HepG2 (cell line): ENCODE results near the gene CA11. TPM values are rescaled to one million over a fixed set of nuclear protein-coding genes. Genes with fewer than 3 reads are reported as not detected.
A peak's percentile ranks its signal among the peaks of the same experiment; 100 is the strongest.

ENCODE experiments used
- ELF4 ChIP-seq: sonication (generic); formaldehyde crosslinking; IDR thresholded peaks from 2 replicates; pipeline ENCODE4 v1.5.0; 2020; ENCODE audit warnings: missing genetic modification reagents, mild to moderate bottlenecking, moderate library complexity, borderline replicate concordance
- ERF ChIP-seq: IDR thresholded peaks from 2 replicates; pipeline ENCODE4 v1.6.1; 2018; ENCODE audit warnings: missing biosample characterization, missing genetic modification reagents
- FOSL1 ChIP-seq: sonication (generic); formaldehyde crosslinking; IDR thresholded peaks from 2 replicates; pipeline ENCODE4 v1.9.0; 2021; ENCODE audit warnings: missing genetic modification reagents, borderline replicate concordance
- FOSL2 ChIP-seq: sonication (generic); formaldehyde crosslinking; IDR thresholded peaks from 2 replicates; pipeline ENCODE4 v1.4.0; 2020; ENCODE audit warnings: missing genetic modification reagents
- HNRNPK ChIP-seq: fragments of 200-400 bp; formaldehyde crosslinking; IDR thresholded peaks from 2 replicates; pipeline ENCODE4 v1.6.1; 2018; ENCODE audit warnings: low read length, low read depth, moderate library complexity, mild to moderate bottlenecking; ENCODE audit not compliant: poor library complexity, severe bottlenecking
- HOXA5 ChIP-seq: sonication (generic); formaldehyde crosslinking; IDR thresholded peaks from 2 replicates; pipeline ENCODE4 v1.4.0; 2020; ENCODE audit warnings: missing genetic modification reagents
- KAT8 ChIP-seq: IDR thresholded peaks from 2 replicates; pipeline ENCODE4 v1.6.1; 2016; ENCODE audit warnings: missing genetic modification reagents, missing compliant biosample characterization
- MAFF ChIP-seq: IDR thresholded peaks from 2 replicates; pipeline ENCODE4 v1.6.1; 2011; ENCODE audit warnings: low read depth, low read length, improper control_type of control experiment
- MAZ ChIP-seq, 2 experiments: sonication (generic) in 1 of 2; formaldehyde crosslinking in 1 of 2; IDR thresholded peaks; 2 replicates each; pipeline versions ENCODE4 v1.5.0 to v1.6.1; 2012 to 2020; ENCODE audit warnings: low read depth in 2 of 2, mild to moderate bottlenecking in 2 of 2, borderline replicate concordance in 1 of 2, improper control_type of control experiment in 1 of 2, low read length in 1 of 2, missing genetic modification reagents in 1 of 2, moderate library complexity in 1 of 2
- PAXIP1 ChIP-seq: sonication (generic); formaldehyde crosslinking; conservative IDR thresholded peaks from 2 replicates; pipeline ENCODE4 v1.4.0; 2020; ENCODE audit warnings: mild to moderate bottlenecking, missing genetic modification reagents, moderate library complexity
- RBM39 ChIP-seq: fragments of 200-400 bp; formaldehyde crosslinking; IDR thresholded peaks from one replicate; pipeline ENCODE4 v1.6.1; 2018; ENCODE audit warnings: antibody characterized with exemption, mild to moderate bottlenecking, low read depth, low read length; ENCODE audit not compliant: poor library complexity, severe bottlenecking
- SIX1 ChIP-seq: sonication (generic); formaldehyde crosslinking; IDR thresholded peaks from 2 replicates; pipeline ENCODE4 v1.4.0; 2020; ENCODE audit warnings: missing genetic modification reagents, borderline replicate concordance
- SNAPC5 ChIP-seq: sonication (generic); formaldehyde crosslinking; IDR thresholded peaks from 2 replicates; pipeline ENCODE4 v1.8.1; 2023; ENCODE audit warnings: mild to moderate bottlenecking, missing genetic modification reagents, borderline replicate concordance
- ZFY ChIP-seq: sonication (generic); formaldehyde crosslinking; IDR thresholded peaks from 2 replicates; pipeline ENCODE4 v1.4.0; 2020; ENCODE audit warnings: missing genetic modification reagents
- ZNF232 ChIP-seq: sonication (generic); formaldehyde crosslinking; IDR thresholded peaks from 2 replicates; pipeline ENCODE4 v1.4.0; 2020; ENCODE audit warnings: missing genetic modification reagents, borderline replicate concordance
- ZNF501 ChIP-seq: sonication (generic); formaldehyde crosslinking; IDR thresholded peaks from 2 replicates; pipeline ENCODE4 v1.5.1; 2020; ENCODE audit warnings: mild to moderate bottlenecking, moderate library complexity, missing genetic modification reagents
- ZNF737 ChIP-seq: sonication (generic); formaldehyde crosslinking; IDR thresholded peaks from 2 replicates; pipeline ENCODE4 v1.5.0; 2020; ENCODE audit warnings: missing genetic modification reagents, mild to moderate bottlenecking, borderline replicate concordance
- ZNF780A ChIP-seq: sonication (generic); formaldehyde crosslinking; IDR thresholded peaks from 2 replicates; pipeline ENCODE4 v1.8.0; 2022; ENCODE audit warnings: mild to moderate bottlenecking, missing genetic modification reagents, moderate library complexity
- polyA plus RNA-seq, 8 experiments: library from polyadenylated mRNA; depleted of rRNA in 3 of 8; stranded (reverse) in 7 of 8; unstranded in 1 of 8; fragments of >200 nt; fragmentation: Illumina TruSeq in 4 of 8; extraction: Trizol in 4 of 8; gene quantifications; 2 replicates each; pipeline versions ENCODE4 v1.2.1 to v1.2.3, GENCODE V29; 2011 to 2016; ENCODE audit warnings: low read depth in 4 of 8, missing spikeins in 1 of 8, mixed read lengths in 1 of 8; ENCODE audit not compliant: insufficient read depth in 1 of 8
- total RNA-seq, 5 experiments: library from RNA; depleted of rRNA; stranded (reverse); fragments of >200 nt; fragmentation: Illumina TruSeq; extraction: Trizol; gene quantifications; 2 replicates each; pipeline ENCODE4 v1.2.3, GENCODE V29; 2016; ENCODE audit warnings: low read depth in 1 of 5
- TF ChIP-seq, protein P1 (sequence below): IDR thresholded peaks from 2 replicates; pipeline ENCODE4 v1.6.1; 2012; ENCODE audit warnings: low read depth, low read length, improper control_type of control experiment
- TF ChIP-seq, protein P2 (sequence below): sonication (generic); formaldehyde crosslinking; IDR thresholded peaks from 2 replicates; pipeline ENCODE4 v1.4.0; 2020; ENCODE audit warnings: missing genetic modification reagents
- TF ChIP-seq, protein P3 (sequence below): IDR thresholded peaks from 2 replicates; pipeline ENCODE4 v1.6.1; 2016; ENCODE audit warnings: low read depth, control low read depth

Gene CA11
- total and polyA plus RNA-seq, 2 of the 13 experiments (the other 11 are each of a cell fraction or from before 2014, with no cell fraction given): 0.41 to 0.58 TPM

DNA sequence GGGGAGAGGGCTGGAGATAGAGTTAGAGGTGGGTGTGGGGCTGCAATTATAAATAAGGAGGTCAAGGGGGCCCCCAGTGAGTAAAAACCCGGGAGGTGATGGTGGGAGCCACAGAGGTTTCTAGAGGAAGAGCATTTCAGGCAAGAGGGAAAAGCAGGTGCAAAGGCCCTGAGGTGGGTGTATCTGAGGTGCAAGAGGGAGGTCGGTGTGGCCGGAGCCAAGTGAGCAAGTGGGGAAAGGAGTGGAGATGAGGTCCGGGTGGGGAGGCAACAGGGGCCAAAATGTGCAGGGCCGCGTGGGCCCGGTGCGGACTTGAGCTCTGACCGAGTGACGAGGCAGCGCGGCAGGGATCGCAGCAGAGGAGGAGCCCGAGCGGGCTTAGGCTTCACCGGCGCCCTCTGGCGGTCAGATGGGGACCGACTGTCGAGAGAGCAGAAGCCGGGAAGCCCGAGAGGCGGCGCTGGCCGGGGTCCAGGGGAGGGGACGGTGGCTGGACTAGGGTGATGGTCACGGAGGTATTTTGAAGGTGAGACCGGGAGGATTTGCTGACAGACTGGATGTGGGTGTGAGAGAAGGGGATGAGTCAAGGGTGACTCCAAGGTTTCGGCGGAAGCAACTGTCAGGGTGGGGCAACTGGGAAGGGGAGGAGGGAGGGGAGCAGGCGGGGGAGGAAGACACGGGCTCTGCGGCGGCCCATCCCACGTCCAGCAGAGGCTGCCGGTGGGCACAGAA, 57.2 kb downstream of the CA11 start (continued):
- TF ChIP-seq PAXIP1 (CRISPR knock-in tag): no peak
- no peak for TF ChIP-seq SNAPC5 (CRISPR knock-in tag)
- TF ChIP-seq KAT8 (CRISPR knock-in tag): no peak
- peak; percentile 44; the same call in 1 of the 2 replicates for TF ChIP-seq ZNF232 (CRISPR knock-in tag)
- TF ChIP-seq, protein P1, sequence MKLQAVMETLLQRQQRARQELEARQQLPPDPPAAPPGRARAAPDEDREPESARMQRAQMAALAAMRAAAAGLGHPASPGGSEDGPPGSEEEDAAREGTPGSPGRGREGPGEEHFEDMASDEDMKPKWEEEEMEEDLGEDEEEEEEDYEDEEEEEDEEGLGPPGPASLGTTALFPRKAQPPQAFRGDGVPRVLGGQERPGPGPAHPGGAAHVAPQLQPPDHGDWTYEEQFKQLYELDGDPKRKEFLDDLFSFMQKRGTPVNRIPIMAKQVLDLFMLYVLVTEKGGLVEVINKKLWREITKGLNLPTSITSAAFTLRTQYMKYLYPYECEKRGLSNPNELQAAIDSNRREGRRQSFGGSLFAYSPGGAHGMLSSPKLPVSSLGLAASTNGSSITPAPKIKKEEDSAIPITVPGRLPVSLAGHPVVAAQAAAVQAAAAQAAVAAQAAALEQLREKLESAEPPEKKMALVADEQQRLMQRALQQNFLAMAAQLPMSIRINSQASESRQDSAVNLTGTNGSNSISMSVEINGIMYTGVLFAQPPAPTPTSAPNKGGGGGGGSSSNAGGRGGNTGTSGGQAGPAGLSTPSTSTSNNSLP: no peak
- TF ChIP-seq, protein P2, sequence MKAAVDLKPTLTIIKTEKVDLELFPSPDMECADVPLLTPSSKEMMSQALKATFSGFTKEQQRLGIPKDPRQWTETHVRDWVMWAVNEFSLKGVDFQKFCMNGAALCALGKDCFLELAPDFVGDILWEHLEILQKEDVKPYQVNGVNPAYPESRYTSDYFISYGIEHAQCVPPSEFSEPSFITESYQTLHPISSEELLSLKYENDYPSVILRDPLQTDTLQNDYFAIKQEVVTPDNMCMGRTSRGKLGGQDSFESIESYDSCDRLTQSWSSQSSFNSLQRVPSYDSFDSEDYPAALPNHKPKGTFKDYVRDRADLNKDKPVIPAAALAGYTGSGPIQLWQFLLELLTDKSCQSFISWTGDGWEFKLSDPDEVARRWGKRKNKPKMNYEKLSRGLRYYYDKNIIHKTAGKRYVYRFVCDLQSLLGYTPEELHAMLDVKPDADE (CRISPR knock-in tag): no peak
- no peak; the same call in 1 of the 2 replicates for TF ChIP-seq ERF (CRISPR knock-in tag)
- 0 out of 2 replicates have a peak, but pooled peaks have one; percentile 27 for TF ChIP-seq ZNF501
- TF ChIP-seq FOSL1 (CRISPR knock-in tag): no peak
- TF ChIP-seq, protein P3, sequence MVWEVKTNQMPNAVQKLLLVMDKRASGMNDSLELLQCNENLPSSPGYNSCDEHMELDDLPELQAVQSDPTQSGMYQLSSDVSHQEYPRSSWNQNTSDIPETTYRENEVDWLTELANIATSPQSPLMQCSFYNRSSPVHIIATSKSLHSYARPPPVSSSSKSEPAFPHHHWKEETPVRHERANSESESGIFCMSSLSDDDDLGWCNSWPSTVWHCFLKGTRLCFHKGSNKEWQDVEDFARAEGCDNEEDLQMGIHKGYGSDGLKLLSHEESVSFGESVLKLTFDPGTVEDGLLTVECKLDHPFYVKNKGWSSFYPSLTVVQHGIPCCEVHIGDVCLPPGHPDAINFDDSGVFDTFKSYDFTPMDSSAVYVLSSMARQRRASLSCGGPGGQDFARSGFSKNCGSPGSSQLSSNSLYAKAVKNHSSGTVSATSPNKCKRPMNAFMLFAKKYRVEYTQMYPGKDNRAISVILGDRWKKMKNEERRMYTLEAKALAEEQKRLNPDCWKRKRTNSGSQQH (CRISPR knock-in tag): no peak
- TF ChIP-seq ELF4 (CRISPR knock-in tag): no peak
- no peak for TF ChIP-seq SIX1 (CRISPR knock-in tag)
- no peak for TF ChIP-seq ZNF780A (CRISPR knock-in tag)
- TF ChIP-seq RBM39: peak; percentile 51
- TF ChIP-seq MAFF: no peak
- no peak for TF ChIP-seq ZFY
- no peak for TF ChIP-seq ZNF737 (CRISPR knock-in tag)
- peak; percentile 67 for TF ChIP-seq HNRNPK
- TF ChIP-seq FOSL2 (CRISPR knock-in tag): 0 out of 2 replicates have a peak, but pooled peaks have one; percentile 29
- no peak for TF ChIP-seq MAZ (IDR thresholded peaks at IDR 0.05; ENCODE audit: borderline replicate concordance, low read depth, low read length)
- peak; percentile 64; the same call in 1 of the 2 replicates for TF ChIP-seq MAZ (CRISPR knock-in tag; IDR thresholded peaks at IDR 0.05; ENCODE audit: low read depth)
- TF ChIP-seq HOXA5: no peak
